GM12872 (cell line): ENCODE data around the gene HOXB7.

Experiments used
- CTCF ChIP-seq: IDR thresholded peaks from 3 replicates; pipeline ENCODE4 v1.5.1; 2011; ENCODE audit warnings: low read depth, mild to moderate bottlenecking, low read length, moderate library complexity; ENCODE audit not compliant: insufficient read depth

Gene HOXB7

GRCh38 chr17:48605991-48606891, 4.6 kb downstream of the HOXB7 start:
- no peak for TF ChIP-seq CTCF

GRCh38 chr17:48605409-48605919, 5.4 kb downstream of the HOXB7 start:
- TF ChIP-seq CTCF: no peak

GRCh38 chr17:48604770-48605329, 6.0 kb downstream of the HOXB7 start, which contains the start of gene HOXB6:
TSS of gene HOXB6 (minus strand) at chr17:48604986. CDS start at chr17:48598150, 6,836 bp downstream.
- TF ChIP-seq CTCF: no peak

- TF ChIP-seq CTCF: no peak
Observed at GRCh38 chr17:48603959-48604769, 6.7 kb downstream of the HOXB7 start.

- no peak for TF ChIP-seq CTCF
Observed at GRCh38 chr17:48601539-48602425, 9.0 kb downstream of the HOXB7 start.

GRCh38 chr17:48601207-48601538, 9.6 kb downstream of the HOXB7 start:
- no peak for TF ChIP-seq CTCF
